AG09319 (cell line): ENCODE measurements around the gene MRPL33.

ENCODE experiments used
- DNase-seq: peaks from one replicate; pipeline ENCODE4 v3.0.0-alpha.2; 2010; ENCODE audit warnings: low read depth; ENCODE audit errors: extremely low read depth
- TF ChIP-seq, protein P1 (sequence below): IDR thresholded peaks from 2 replicates; pipeline ENCODE4 v1.5.1; 2011; ENCODE audit warnings: low read depth, mild to moderate bottlenecking, inconsistent platforms, low read length, moderate library complexity

Gene MRPL33

DNA sequence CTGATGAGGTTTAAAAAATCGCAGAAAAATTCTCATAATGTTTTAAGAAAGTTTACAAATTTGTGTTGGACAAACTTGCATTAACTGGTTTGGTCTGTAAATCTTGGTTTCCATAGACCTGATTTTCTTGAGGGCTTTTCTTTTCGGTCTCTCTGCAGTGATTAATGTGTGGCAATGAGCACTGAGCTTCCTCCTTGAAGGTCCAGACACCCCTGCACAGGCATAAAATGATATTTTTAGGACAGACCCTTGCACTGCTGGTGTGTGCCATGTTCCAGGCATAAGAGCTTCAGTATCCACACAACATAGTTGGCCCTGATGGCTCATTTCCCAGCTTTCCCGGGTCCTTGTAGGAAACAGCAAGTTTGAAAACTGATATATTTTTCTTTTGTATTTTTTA, 33.7 kb downstream of the MRPL33 start:
- no peak for DNase-seq
- TF ChIP-seq, protein P1, sequence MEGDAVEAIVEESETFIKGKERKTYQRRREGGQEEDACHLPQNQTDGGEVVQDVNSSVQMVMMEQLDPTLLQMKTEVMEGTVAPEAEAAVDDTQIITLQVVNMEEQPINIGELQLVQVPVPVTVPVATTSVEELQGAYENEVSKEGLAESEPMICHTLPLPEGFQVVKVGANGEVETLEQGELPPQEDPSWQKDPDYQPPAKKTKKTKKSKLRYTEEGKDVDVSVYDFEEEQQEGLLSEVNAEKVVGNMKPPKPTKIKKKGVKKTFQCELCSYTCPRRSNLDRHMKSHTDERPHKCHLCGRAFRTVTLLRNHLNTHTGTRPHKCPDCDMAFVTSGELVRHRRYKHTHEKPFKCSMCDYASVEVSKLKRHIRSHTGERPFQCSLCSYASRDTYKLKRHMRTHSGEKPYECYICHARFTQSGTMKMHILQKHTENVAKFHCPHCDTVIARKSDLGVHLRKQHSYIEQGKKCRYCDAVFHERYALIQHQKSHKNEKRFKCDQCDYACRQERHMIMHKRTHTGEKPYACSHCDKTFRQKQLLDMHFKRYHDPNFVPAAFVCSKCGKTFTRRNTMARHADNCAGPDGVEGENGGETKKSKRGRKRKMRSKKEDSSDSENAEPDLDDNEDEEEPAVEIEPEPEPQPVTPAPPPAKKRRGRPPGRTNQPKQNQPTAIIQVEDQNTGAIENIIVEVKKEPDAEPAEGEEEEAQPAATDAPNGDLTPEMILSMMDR, result no peak

- DNase-seq, result no peak
- TF ChIP-seq, protein P1, result no peak
These were observed 35.0 kb downstream of the MRPL33 start for GRCh38 chr2:27806311-27807059.

DNA sequence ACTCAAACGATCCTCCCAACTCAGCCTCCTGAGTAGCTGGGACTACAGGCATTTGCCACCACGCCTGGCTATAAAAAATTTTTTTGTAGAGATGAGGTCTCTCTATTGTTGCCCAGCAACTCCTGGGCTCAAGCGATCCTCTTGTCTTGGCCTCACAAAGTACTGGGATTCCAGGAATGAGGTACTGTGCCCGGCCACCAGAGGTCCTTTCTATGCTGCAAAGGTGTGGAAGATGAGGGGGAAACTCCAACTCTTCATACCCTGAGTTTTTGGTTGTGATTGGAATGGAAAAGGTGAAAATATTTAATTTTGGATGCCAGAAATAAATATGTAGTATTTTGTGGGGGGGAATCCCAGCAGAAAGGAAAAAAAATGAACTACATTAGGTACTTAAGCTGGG, 36.0 kb downstream of the MRPL33 start:
- TF ChIP-seq, protein P1, result peak; percentile 48
- DNase-seq, result no peak

DNA sequence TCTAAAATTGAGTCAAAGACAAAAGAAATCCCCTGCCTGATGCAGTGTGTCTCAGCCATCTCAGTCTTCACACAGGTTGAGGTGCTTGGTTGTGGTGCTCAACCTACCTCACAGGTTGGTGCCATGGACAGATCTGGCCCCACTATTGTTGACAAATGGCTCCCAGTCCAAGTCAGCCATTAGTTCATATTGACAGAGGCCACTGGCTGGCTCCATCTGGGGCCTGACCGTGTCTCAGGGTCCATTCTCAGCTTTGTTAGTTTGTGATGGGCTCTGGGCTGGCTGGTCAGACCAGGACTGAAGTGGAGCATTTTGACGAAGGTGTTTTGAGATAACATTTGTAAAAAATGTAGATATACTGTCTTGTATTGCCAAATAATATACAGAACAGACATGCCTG, 36.9 kb downstream of the MRPL33 start:
- TF ChIP-seq, protein P1, result no peak

GRCh38 chr2:27808984-27809383, 37.5 kb downstream of the MRPL33 start:
- TF ChIP-seq, protein P1, result no peak
- no peak for DNase-seq

More for the DNA sequence above, 36.9 kb downstream of the MRPL33 start:
- DNase-seq, result no peak

DNA sequence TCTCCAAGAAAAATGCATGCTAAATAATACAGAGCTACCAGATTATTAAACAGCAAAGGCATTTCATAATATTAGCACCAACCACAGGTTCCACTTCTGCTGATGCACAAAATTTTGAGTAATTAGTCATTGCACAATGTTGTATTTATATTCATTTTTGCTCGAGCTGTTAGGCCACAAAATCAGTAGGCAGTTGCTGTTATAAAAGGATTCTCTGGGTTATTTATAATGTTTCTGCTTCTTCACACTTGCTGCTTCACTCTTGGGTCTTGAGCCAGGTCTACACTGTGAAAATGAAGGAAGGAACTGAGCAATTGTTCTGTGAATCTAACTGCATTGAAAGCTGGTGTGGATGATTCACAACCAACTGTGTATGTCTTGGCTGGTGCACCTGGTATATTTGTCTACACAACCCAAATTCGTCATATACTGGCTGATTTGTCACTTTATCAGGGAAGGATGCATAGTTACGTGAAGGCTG, 38.3 kb downstream of the MRPL33 start:
- no peak for DNase-seq
- TF ChIP-seq, protein P1, result no peak

DNA sequence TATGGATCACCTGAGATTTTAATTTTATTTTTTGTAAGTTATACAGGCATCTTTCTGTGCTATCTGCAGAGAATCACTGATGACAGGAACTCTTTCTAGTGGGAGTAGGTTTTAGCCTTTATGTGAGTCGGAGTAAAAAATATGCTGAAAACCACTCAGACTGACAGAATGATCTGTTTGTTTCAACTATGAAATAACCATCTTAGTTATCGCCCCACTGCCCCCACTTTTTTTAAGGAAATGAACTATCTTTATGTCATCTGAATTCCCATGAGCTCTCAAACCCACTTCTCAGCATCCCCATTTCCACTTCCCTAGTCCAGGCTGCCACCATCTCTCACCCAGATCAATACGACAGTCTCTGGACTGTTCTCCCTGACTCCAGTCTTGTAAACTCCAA, 38.9 kb downstream of the MRPL33 start:
- TF ChIP-seq, protein P1, result no peak
- DNase-seq, result no peak
